ENCODE results near the gene CUX1.

DNA sequence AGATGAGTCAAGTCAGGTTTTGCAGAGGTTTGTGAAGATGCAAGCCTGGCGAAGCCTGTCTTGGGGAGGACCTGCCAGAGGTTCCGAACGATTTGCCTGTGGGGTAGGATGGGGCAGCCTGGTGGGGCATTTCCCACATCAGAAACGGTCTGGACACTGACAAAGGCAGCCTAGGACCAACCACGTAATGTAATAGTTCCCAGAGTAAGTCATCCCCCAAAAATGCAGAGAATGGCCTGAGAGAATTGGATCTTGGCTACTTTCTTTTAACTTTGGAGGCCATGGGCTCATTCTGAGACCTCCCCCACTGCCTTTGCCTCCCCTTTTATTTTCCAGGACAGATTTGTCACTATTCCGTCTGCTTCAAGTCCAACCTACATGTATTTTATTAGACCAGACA is 300.3 kb downstream of the CUX1 start:
- TF ChIP-seq, protein P1, sequence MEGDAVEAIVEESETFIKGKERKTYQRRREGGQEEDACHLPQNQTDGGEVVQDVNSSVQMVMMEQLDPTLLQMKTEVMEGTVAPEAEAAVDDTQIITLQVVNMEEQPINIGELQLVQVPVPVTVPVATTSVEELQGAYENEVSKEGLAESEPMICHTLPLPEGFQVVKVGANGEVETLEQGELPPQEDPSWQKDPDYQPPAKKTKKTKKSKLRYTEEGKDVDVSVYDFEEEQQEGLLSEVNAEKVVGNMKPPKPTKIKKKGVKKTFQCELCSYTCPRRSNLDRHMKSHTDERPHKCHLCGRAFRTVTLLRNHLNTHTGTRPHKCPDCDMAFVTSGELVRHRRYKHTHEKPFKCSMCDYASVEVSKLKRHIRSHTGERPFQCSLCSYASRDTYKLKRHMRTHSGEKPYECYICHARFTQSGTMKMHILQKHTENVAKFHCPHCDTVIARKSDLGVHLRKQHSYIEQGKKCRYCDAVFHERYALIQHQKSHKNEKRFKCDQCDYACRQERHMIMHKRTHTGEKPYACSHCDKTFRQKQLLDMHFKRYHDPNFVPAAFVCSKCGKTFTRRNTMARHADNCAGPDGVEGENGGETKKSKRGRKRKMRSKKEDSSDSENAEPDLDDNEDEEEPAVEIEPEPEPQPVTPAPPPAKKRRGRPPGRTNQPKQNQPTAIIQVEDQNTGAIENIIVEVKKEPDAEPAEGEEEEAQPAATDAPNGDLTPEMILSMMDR (IDR thresholded peaks at IDR 0.05) = no peak
- no peak for TF ChIP-seq POLR2A (IDR thresholded peaks at IDR 0.05)
- no peak for TF ChIP-seq POLR2AphosphoS5 (IDR thresholded peaks at IDR 0.05)

Measured in breast epithelium (tissue), 3 donors.